ENCODE results near the gene GABRA1. TPM values are rescaled to one million over a fixed set of nuclear protein-coding genes. Genes with fewer than 3 reads are reported as not detected.

GABRA1 gene
- total and polyA plus RNA-seq, 2 donors (not counting 1 experiment from before 2014, with no cell fraction given): 0.02 TPM; not detected in 1

GRCh38 chr5:161895514-161895913, 47.6 kb downstream of the GABRA1 start:
- TF ChIP-seq EZH2 (IDR thresholded peaks at IDR 0.05; ENCODE audit: low read length, missing control alignments) (no peak), CTCF (conservative IDR thresholded peaks at IDR 0.05 in 1 of 2, IDR thresholded peaks at IDR 0.05 in 1 of 2; ENCODE audit: low read depth in 1 of 2, low read length in 2 of 2) (no peak)
- no peaks in the 10 kb centered on the region for H3K27me3 ChIP-seq (ENCODE audit: control insufficient read depth, insufficient read depth, low read length)
- no peaks in the 10 kb centered on the region for H3K9me3 ChIP-seq (ENCODE audit: control insufficient read depth, insufficient read depth, low read depth, low read length)
- DNase-seq (ENCODE audit: low read depth in 2 of 2): no peak
- no peak overlapping the region for H3K4me2 ChIP-seq (ENCODE audit: extremely low read depth, insufficient read depth, low read length)
- H3K36me3 ChIP-seq (ENCODE audit: control insufficient read depth, insufficient read depth, low read length): no peaks in the 10 kb centered on the region
- H4K20me1 ChIP-seq (ENCODE audit: control insufficient read depth, extremely low read depth, insufficient read depth, low read length): no peaks in the 10 kb centered on the region
- no peaks in the 10 kb centered on the region for H3K79me2 ChIP-seq (ENCODE audit: control insufficient read depth, insufficient read depth, low read length)
- H3K4me3 ChIP-seq (replicated peaks in 1 of 4; ENCODE audit: control extremely low read depth in 1 of 4, insufficient read depth in 1 of 4, low read depth in 3 of 4, low read length in 4 of 4): no peak overlapping the region
- H2AFZ ChIP-seq (ENCODE audit: low read length): no peak overlapping the region
- no peak overlapping the region for H3K9ac ChIP-seq (ENCODE audit: insufficient read depth, low read length)
- no peaks in the 10 kb centered on the region for H3K4me1 ChIP-seq (ENCODE audit: control insufficient read depth, extremely low read depth, insufficient read depth, low read length)
- no peak overlapping the region for H3K27ac ChIP-seq (ENCODE audit: insufficient read depth, low read length)

- Histone ChIP-seq H3K79me2 (ENCODE audit: control insufficient read depth, insufficient read depth, low read length) (no peaks in the 10 kb centered on the region), H2AFZ (ENCODE audit: low read length) (no peak overlapping the region), H3K27ac (ENCODE audit: insufficient read depth, low read length) (no peak overlapping the region), H3K9ac (ENCODE audit: insufficient read depth, low read length) (no peak overlapping the region), H3K4me3 (replicated peaks in 1 of 4; ENCODE audit: control extremely low read depth in 1 of 4, insufficient read depth in 1 of 4, low read depth in 3 of 4, low read length in 4 of 4) (no peak overlapping the region), H3K4me1 (ENCODE audit: control insufficient read depth, extremely low read depth, insufficient read depth, low read length) (no peaks in the 10 kb centered on the region), H3K9me3 (ENCODE audit: control insufficient read depth, insufficient read depth, low read depth, low read length) (no peaks in the 10 kb centered on the region), H4K20me1 (ENCODE audit: control insufficient read depth, extremely low read depth, insufficient read depth, low read length) (no peaks in the 10 kb centered on the region), H3K27me3 (ENCODE audit: control insufficient read depth, insufficient read depth, low read length) (no peaks in the 10 kb centered on the region), H3K4me2 (ENCODE audit: extremely low read depth, insufficient read depth, low read length) (no peak overlapping the region), H3K36me3 (ENCODE audit: control insufficient read depth, insufficient read depth, low read length) (no peaks in the 10 kb centered on the region)
- TF ChIP-seq CTCF (conservative IDR thresholded peaks at IDR 0.05 in 1 of 2, IDR thresholded peaks at IDR 0.05 in 1 of 2; ENCODE audit: low read depth in 1 of 2, low read length in 2 of 2) (no peak), EZH2 (IDR thresholded peaks at IDR 0.05; ENCODE audit: low read length, missing control alignments) (no peak)
- no peak for DNase-seq (ENCODE audit: low read depth in 2 of 2)
Observed at GRCh38 chr5:161897033-161897432, 49.1 kb downstream of the GABRA1 start.

- no peaks in the 10 kb centered on the region for H3K4me1 ChIP-seq (ENCODE audit: control insufficient read depth, extremely low read depth, insufficient read depth, low read length)
- no peaks in the 10 kb centered on the region for H3K9me3 ChIP-seq (ENCODE audit: control insufficient read depth, insufficient read depth, low read depth, low read length)
- H3K4me2 ChIP-seq (ENCODE audit: extremely low read depth, insufficient read depth, low read length): no peak overlapping the region
- H3K27me3 ChIP-seq (ENCODE audit: control insufficient read depth, insufficient read depth, low read length): no peaks in the 10 kb centered on the region
- H3K27ac ChIP-seq (ENCODE audit: insufficient read depth, low read length): no peak overlapping the region
- TF ChIP-seq CTCF (conservative IDR thresholded peaks at IDR 0.05 in 1 of 2, IDR thresholded peaks at IDR 0.05 in 1 of 2; ENCODE audit: low read depth in 1 of 2, low read length in 2 of 2) (no peak), EZH2 (IDR thresholded peaks at IDR 0.05; ENCODE audit: low read length, missing control alignments) (no peak)
- no peaks in the 10 kb centered on the region for H3K79me2 ChIP-seq (ENCODE audit: control insufficient read depth, insufficient read depth, low read length)
- DNase-seq (ENCODE audit: low read depth in 2 of 2): no peak
- no peaks in the 10 kb centered on the region for H4K20me1 ChIP-seq (ENCODE audit: control insufficient read depth, extremely low read depth, insufficient read depth, low read length)
- no peak overlapping the region for H3K4me3 ChIP-seq (replicated peaks in 1 of 4; ENCODE audit: control extremely low read depth in 1 of 4, insufficient read depth in 1 of 4, low read depth in 3 of 4, low read length in 4 of 4)
- H2AFZ ChIP-seq (ENCODE audit: low read length): no peak overlapping the region
- H3K36me3 ChIP-seq (ENCODE audit: control insufficient read depth, insufficient read depth, low read length): no peaks in the 10 kb centered on the region
- H3K9ac ChIP-seq (ENCODE audit: insufficient read depth, low read length): no peak overlapping the region
Observed at GRCh38 chr5:161899590-161899989, 51.7 kb downstream of the GABRA1 start.

Data from fibroblast of lung (primary cell).